ENCODE results near the gene KSR1. TPM values are rescaled to one million over a fixed set of nuclear protein-coding genes. Genes with fewer than 3 reads are reported as not detected.
A peak's percentile ranks its signal among the peaks of the same experiment; 100 is the strongest.

KSR1 gene
- polyA plus RNA-seq, 4 donors: 8.6 to 73.8 (median 12.9) TPM

- Histone ChIP-seq H3K27ac (ENCODE audit: low read depth in 1 of 3, low read length in 2 of 3) (no peak overlapping the region), H3K4me1 (ENCODE audit: control insufficient read depth in 3 of 3, insufficient read depth in 2 of 3, low read depth in 1 of 3, low read length in 2 of 3) (no peaks in the 10 kb centered on the region), H3K4me3 (ENCODE audit: low read depth in 1 of 3, low read length in 3 of 3) (no peak overlapping the region), H3K9me3 (ENCODE audit: control insufficient read depth in 2 of 2, insufficient read depth in 1 of 2, low read depth in 1 of 2, low read length in 1 of 2) (no peaks in the 10 kb centered on the region), H3K36me3 (ENCODE audit: control insufficient read depth in 3 of 3, insufficient read depth in 2 of 3, low read depth in 1 of 3, low read length in 3 of 3) (peaks cover 7 to 77% (median 10%) of the 10 kb centered on the region in 3 donors), H3K27me3 (ENCODE audit: control insufficient read depth in 3 of 3, insufficient read depth in 3 of 3, low read length in 3 of 3) (no peaks in the 10 kb centered on the region)
- peak; percentile 53 to 64 for DNase-seq
- FAIRE-seq: no peak
- 60 to 73% (median 66%) methylated on average over 11 of the region's 11 CpGs for WGBS, 3 donors
These were observed 153.5 kb downstream of the KSR1 start for GRCh38 chr17:27609611-27610303.

GRCh38 chr17:27610304-27610677, 154.0 kb downstream of the KSR1 start:
- peaks cover 7 to 73% (median 10%) of the 10 kb centered on the region in 3 donors for H3K36me3 ChIP-seq (ENCODE audit: control insufficient read depth in 3 of 3, insufficient read depth in 2 of 3, low read depth in 1 of 3, low read length in 3 of 3)
- FAIRE-seq: no peak
- WGBS, 3 donors: 92 to 99% (median 94%) methylated on average over 4 of the region's 4 CpGs
- H3K9me3 ChIP-seq (ENCODE audit: control insufficient read depth in 2 of 2, insufficient read depth in 1 of 2, low read depth in 1 of 2, low read length in 1 of 2): no peaks in the 10 kb centered on the region
- no peaks in the 10 kb centered on the region for H3K4me1 ChIP-seq (ENCODE audit: control insufficient read depth in 3 of 3, insufficient read depth in 2 of 3, low read depth in 1 of 3, low read length in 2 of 3)
- DNase-seq: no peak
- no peaks in the 10 kb centered on the region for H3K27me3 ChIP-seq (ENCODE audit: control insufficient read depth in 3 of 3, insufficient read depth in 3 of 3, low read length in 3 of 3)
- H3K27ac ChIP-seq (ENCODE audit: low read depth in 1 of 3, low read length in 2 of 3): no peak overlapping the region
- H3K4me3 ChIP-seq (ENCODE audit: low read depth in 1 of 3, low read length in 3 of 3): no peak overlapping the region

GRCh38 chr17:27612160-27612770, 156.0 kb downstream of the KSR1 start:
- DNase-seq (no peak), FAIRE-seq (no peak)
- Histone ChIP-seq H3K36me3 (ENCODE audit: control insufficient read depth in 3 of 3, insufficient read depth in 2 of 3, low read depth in 1 of 3, low read length in 3 of 3) (peaks cover 7 to 65% (median 14%) of the 10 kb centered on the region in 3 donors), H3K27ac (ENCODE audit: low read depth in 1 of 3, low read length in 2 of 3) (no peak overlapping the region), H3K4me1 (ENCODE audit: control insufficient read depth in 3 of 3, insufficient read depth in 2 of 3, low read depth in 1 of 3, low read length in 2 of 3) (no peaks in the 10 kb centered on the region), H3K4me3 (ENCODE audit: low read depth in 1 of 3, low read length in 3 of 3) (no peak overlapping the region), H3K9me3 (ENCODE audit: control insufficient read depth in 2 of 2, insufficient read depth in 1 of 2, low read depth in 1 of 2, low read length in 1 of 2) (no peaks in the 10 kb centered on the region), H3K27me3 (ENCODE audit: control insufficient read depth in 3 of 3, insufficient read depth in 3 of 3, low read length in 3 of 3) (no peaks in the 10 kb centered on the region)
- 65 to 84% (median 74%) methylated on average over 3 of the region's 3 CpGs for WGBS, 3 donors

GRCh38 chr17:27613433-27613832, 157.2 kb downstream of the KSR1 start:
- Histone ChIP-seq H3K27ac (ENCODE audit: low read depth in 1 of 3, low read length in 2 of 3) (no peak overlapping the region), H3K4me1 (ENCODE audit: control insufficient read depth in 3 of 3, insufficient read depth in 2 of 3, low read depth in 1 of 3, low read length in 2 of 3) (no peaks in the 10 kb centered on the region), H3K9me3 (ENCODE audit: control insufficient read depth in 2 of 2, insufficient read depth in 1 of 2, low read depth in 1 of 2, low read length in 1 of 2) (no peaks in the 10 kb centered on the region), H3K4me3 (ENCODE audit: low read depth in 1 of 3, low read length in 3 of 3) (no peak overlapping the region), H3K27me3 (ENCODE audit: control insufficient read depth in 3 of 3, insufficient read depth in 3 of 3, low read length in 3 of 3) (no peaks in the 10 kb centered on the region), H3K36me3 (ENCODE audit: control insufficient read depth in 3 of 3, insufficient read depth in 2 of 3, low read depth in 1 of 3, low read length in 3 of 3) (peaks cover 7 to 66% (median 14%) of the 10 kb centered on the region in 3 donors)
- no peak for FAIRE-seq
- no peak for DNase-seq
- 82 to 95% (median 89%) methylated on average over 3 of the region's 3 CpGs for WGBS, 3 donors

GRCh38 chr17:27615121-27615520, 158.9 kb downstream of the KSR1 start:
- no peaks in the 10 kb centered on the region for H3K9me3 ChIP-seq (ENCODE audit: control insufficient read depth in 2 of 2, insufficient read depth in 1 of 2, low read depth in 1 of 2, low read length in 1 of 2)
- H3K36me3 ChIP-seq (ENCODE audit: control insufficient read depth in 3 of 3, insufficient read depth in 2 of 3, low read depth in 1 of 3, low read length in 3 of 3): peaks cover 7 to 61% (median 8%) of the 10 kb centered on the region in 3 donors
- no peak overlapping the region for H3K27ac ChIP-seq (ENCODE audit: low read depth in 1 of 3, low read length in 2 of 3)
- H3K4me1 ChIP-seq (ENCODE audit: control insufficient read depth in 3 of 3, insufficient read depth in 2 of 3, low read depth in 1 of 3, low read length in 2 of 3): no peaks in the 10 kb centered on the region
- WGBS, 3 donors: 98 to 100% (median 100%) methylated on average over 1 of the region's 1 CpG
- FAIRE-seq (no peak), DNase-seq (no peak)
- no peaks in the 10 kb centered on the region for H3K27me3 ChIP-seq (ENCODE audit: control insufficient read depth in 3 of 3, insufficient read depth in 3 of 3, low read length in 3 of 3)
- no peak overlapping the region for H3K4me3 ChIP-seq (ENCODE audit: low read depth in 1 of 3, low read length in 3 of 3)

- H3K27me3 ChIP-seq (ENCODE audit: control insufficient read depth in 3 of 3, insufficient read depth in 3 of 3, low read length in 3 of 3): no peaks in the 10 kb centered on the region
- no peak overlapping the region for H3K27ac ChIP-seq (ENCODE audit: low read depth in 1 of 3, low read length in 2 of 3)
- DNase-seq (no peak), FAIRE-seq (no peak)
- H3K4me3 ChIP-seq (ENCODE audit: low read depth in 1 of 3, low read length in 3 of 3): no peak overlapping the region
- no peaks in the 10 kb centered on the region for H3K4me1 ChIP-seq (ENCODE audit: control insufficient read depth in 3 of 3, insufficient read depth in 2 of 3, low read depth in 1 of 3, low read length in 2 of 3)
- H3K36me3 ChIP-seq (ENCODE audit: control insufficient read depth in 3 of 3, insufficient read depth in 2 of 3, low read depth in 1 of 3, low read length in 3 of 3): peaks cover 7 to 62% (median 7%) of the 10 kb centered on the region in 3 donors
- 59 to 84% (median 76%) methylated on average over 4 of the region's 4 CpGs for WGBS, 3 donors
- no peaks in the 10 kb centered on the region for H3K9me3 ChIP-seq (ENCODE audit: control insufficient read depth in 2 of 2, insufficient read depth in 1 of 2, low read depth in 1 of 2, low read length in 1 of 2)
These were observed 160.2 kb downstream of the KSR1 start for GRCh38 chr17:27616414-27616813.

GRCh38 chr17:27618417-27618816, 162.2 kb downstream of the KSR1 start:
- Histone ChIP-seq H3K27ac (ENCODE audit: low read depth in 1 of 3, low read length in 2 of 3) (no peak overlapping the region), H3K36me3 (ENCODE audit: control insufficient read depth in 3 of 3, insufficient read depth in 2 of 3, low read depth in 1 of 3, low read length in 3 of 3) (peaks cover 6 to 74% (median 6%) of the 10 kb centered on the region in 3 donors), H3K4me3 (ENCODE audit: low read depth in 1 of 3, low read length in 3 of 3) (no peak overlapping the region), H3K9me3 (ENCODE audit: control insufficient read depth in 2 of 2, insufficient read depth in 1 of 2, low read depth in 1 of 2, low read length in 1 of 2) (no peaks in the 10 kb centered on the region), H3K27me3 (ENCODE audit: control insufficient read depth in 3 of 3, insufficient read depth in 3 of 3, low read length in 3 of 3) (no peaks in the 10 kb centered on the region), H3K4me1 (ENCODE audit: control insufficient read depth in 3 of 3, insufficient read depth in 2 of 3, low read depth in 1 of 3, low read length in 2 of 3) (no peaks in the 10 kb centered on the region)
- WGBS, 3 donors: 95 to 98% (median 97%) methylated on average over 8 of the region's 8 CpGs
- no peak for DNase-seq
- FAIRE-seq: no peak

GRCh38 chr17:27620721-27621120, 164.5 kb downstream of the KSR1 start:
- 74 to 95% (median 77%) methylated on average over 9 of the region's 9 CpGs for WGBS, 3 donors
- Histone ChIP-seq H3K4me1 (ENCODE audit: control insufficient read depth in 3 of 3, insufficient read depth in 2 of 3, low read depth in 1 of 3, low read length in 2 of 3) (no peaks in the 10 kb centered on the region), H3K27me3 (ENCODE audit: control insufficient read depth in 3 of 3, insufficient read depth in 3 of 3, low read length in 3 of 3) (no peaks in the 10 kb centered on the region), H3K9me3 (ENCODE audit: control insufficient read depth in 2 of 2, insufficient read depth in 1 of 2, low read depth in 1 of 2, low read length in 1 of 2) (no peaks in the 10 kb centered on the region), H3K36me3 (ENCODE audit: control insufficient read depth in 3 of 3, insufficient read depth in 2 of 3, low read depth in 1 of 3, low read length in 3 of 3) (peaks cover 4 to 86% (median 10%) of the 10 kb centered on the region in 3 donors), H3K27ac (ENCODE audit: low read depth in 1 of 3, low read length in 2 of 3) (no peak overlapping the region), H3K4me3 (ENCODE audit: low read depth in 1 of 3, low read length in 3 of 3) (no peak overlapping the region)
- FAIRE-seq (no peak), DNase-seq (no peak)
